SK-N-SH (cell line): ENCODE results near the gene RAD51B. TPM values are rescaled to one million over a fixed set of nuclear protein-coding genes. Genes with fewer than 3 reads are reported as not detected.

Experiments
- CTCF ChIA-PET: fragments of 300-600, 350-600 bp; formaldehyde crosslinking; extraction: SDS; loops from one replicate; lab custom pipeline; 2021; lab: Yijun Ruan, JAX
- POLR2A ChIA-PET: fragments of 350-600 bp; sonication (Branson Sonifier 250); formaldehyde crosslinking; extraction: SDS; loops from one replicate; lab custom pipeline; 2020; ENCODE audit warnings: antibody characterized with exemption, inconsistent platforms; lab: Yijun Ruan, JAX
- DNase-seq: peaks from one replicate; pipeline ENCODE4 v3.0.0; 2012
- H2AFZ ChIP-seq: fragments of 200-600 bp; sonication (generic); 2 replicates; pipeline ENCODE4 v1.8.1; 2016; ENCODE audit warnings: antibody characterized with exemption, mild to moderate bottlenecking, low read depth
- H3F3A ChIP-seq: fragments of 200-600 bp; sonication (generic); replicated peaks from 2 replicates; pipeline ENCODE3; 2016; ENCODE audit warnings: antibody characterized with exemption, mild to moderate bottlenecking; ENCODE audit not compliant: insufficient read depth
- H3K27ac ChIP-seq, 2 experiments: fragments of 200-500 bp in 1 of 2; fragments of 200-600 bp in 1 of 2; sonication (Bioruptor generic) in 1 of 2; sonication (generic), shearing (Covaris generic) in 1 of 2; 2 replicates each; pipeline versions ENCODE4 v1.5.1 to v1.6.1; 2014 to 2016; ENCODE audit warnings: low read depth in 2 of 2, inconsistent platforms in 1 of 2, low read length in 1 of 2, mild to moderate bottlenecking in 1 of 2, mixed read lengths in 1 of 2
- H3K27me3 ChIP-seq: fragments of 200-600 bp; sonication (generic), shearing (Covaris generic); 2 replicates; pipeline ENCODE4 v1.6.1; 2016; ENCODE audit warnings: mixed run types; ENCODE audit not compliant: insufficient read depth
- H3K36me3 ChIP-seq, 2 experiments: fragments of 200-500 bp in 1 of 2; fragments of 200-600 bp in 1 of 2; sonication (Bioruptor generic) in 1 of 2; sonication (generic) in 1 of 2; replicated peaks in 1 of 2; 2 replicates each; pipeline versions ENCODE3 to v1.5.1; 2014 to 2016; ENCODE audit warnings: low read length in 1 of 2, mild to moderate bottlenecking in 1 of 2; ENCODE audit not compliant: insufficient read depth in 2 of 2, control insufficient read depth in 1 of 2
- H3K4me1 ChIP-seq, 2 experiments: fragments of 200-500 bp in 1 of 2; fragments of 200-600 bp in 1 of 2; sonication (Bioruptor generic) in 1 of 2; sonication (generic), shearing (Covaris generic) in 1 of 2; 2 replicates each; pipeline versions ENCODE4 v1.5.1 to v1.6.1; 2014 to 2016; ENCODE audit warnings: low read depth in 1 of 2, low read length in 1 of 2, mixed run types in 1 of 2; ENCODE audit not compliant: insufficient read depth in 2 of 2, control insufficient read depth in 1 of 2
- H3K4me2 ChIP-seq: fragments of 200-600 bp; sonication (generic), shearing (Covaris generic); 2 replicates; pipeline ENCODE4 v1.6.1; 2017; ENCODE audit warnings: mixed run types
- H3K4me3 ChIP-seq, 2 experiments: fragments of 200-500 bp in 1 of 2; fragments of 200-600 bp in 1 of 2; sonication (Bioruptor generic) in 1 of 2; sonication (generic), shearing (Covaris generic) in 1 of 2; 2 replicates each; pipeline versions ENCODE4 v1.5.1 to v1.8.1; 2014 to 2016; ENCODE audit warnings: low read depth in 2 of 2, inconsistent platforms in 1 of 2, low read length in 1 of 2, mild to moderate bottlenecking in 1 of 2, mixed read lengths in 1 of 2, moderate library complexity in 1 of 2
- H3K79me2 ChIP-seq: fragments of 200-600 bp; sonication (generic); 2 replicates; pipeline ENCODE4 v1.8.1; 2017; ENCODE audit warnings: mild to moderate bottlenecking; ENCODE audit not compliant: insufficient read depth
- H3K9ac ChIP-seq: fragments of 200-600 bp; sonication (generic); 2 replicates; pipeline ENCODE4 v1.6.1; 2017; ENCODE audit warnings: mixed run types
- H3K9me2 ChIP-seq: fragments of 200-600 bp; sonication (generic); 2 replicates; pipeline ENCODE4 v1.6.1; 2017; ENCODE audit warnings: mixed run types
- H3K9me3 ChIP-seq: fragments of 200-600 bp; sonication (generic); 2 replicates; pipeline ENCODE4 v1.6.1; 2017; ENCODE audit warnings: mixed run types, mild to moderate bottlenecking, moderate library complexity
- H4K20me1 ChIP-seq: fragments of 200-600 bp; sonication (generic); 2 replicates; pipeline ENCODE4 v1.6.1; 2017; ENCODE audit warnings: mild to moderate bottlenecking, mixed run types; ENCODE audit not compliant: insufficient read depth
- ELF1 ChIP-seq: IDR thresholded peaks from 2 replicates; pipeline ENCODE4 v1.4.0; 2012
- EP300 ChIP-seq, 2 experiments: IDR thresholded peaks; 2 replicates each; pipeline versions ENCODE4 v1.4.0 to v1.6.1; 2012; ENCODE audit warnings: borderline replicate concordance in 1 of 2, low read depth in 1 of 2, low read length in 1 of 2
- FOXM1 ChIP-seq: IDR thresholded peaks from 2 replicates; pipeline ENCODE4 v1.4.0; 2012; ENCODE audit warnings: low read depth, mild to moderate bottlenecking
- GATA2 ChIP-seq: sonication (generic); formaldehyde crosslinking; IDR thresholded peaks from 2 replicates; pipeline ENCODE4 v1.5.0; 2020; ENCODE audit warnings: mild to moderate bottlenecking, missing genetic modification reagents
- NFIC ChIP-seq: IDR thresholded peaks from 2 replicates; pipeline ENCODE4 v1.4.0; 2012; ENCODE audit warnings: borderline replicate concordance
- TCF12 ChIP-seq: IDR thresholded peaks from 2 replicates; pipeline ENCODE4 v1.4.0; 2012
- YY1 ChIP-seq: IDR thresholded peaks from 2 replicates; pipeline ENCODE4 v1.4.0; 2012; ENCODE audit warnings: low read depth, mild to moderate bottlenecking
- WGBS: methylation state at CpG from one replicate; pipeline ENCODE4 v1.1.6; 2017; ENCODE audit warnings: low lambda C conversion rate; 5-methylcytosine and 5-hydroxymethylcytosine counted together
- polyA plus RNA-seq, 3 experiments: library from polyadenylated mRNA; depleted of rRNA; stranded (reverse); fragments of >200 nt; gene quantifications; 2 replicates each; pipeline ENCODE4 v1.2.3, GENCODE V29; 2012
- TF ChIP-seq, protein P1 (sequence below): IDR thresholded peaks from 2 replicates; pipeline ENCODE4 v1.6.1; 2012; ENCODE audit warnings: mild to moderate bottlenecking, low read depth, low read length, moderate library complexity
- TF ChIP-seq, protein P2 (sequence below): IDR thresholded peaks from 2 replicates; pipeline ENCODE4 v1.4.0; 2012; ENCODE audit warnings: low read depth, borderline replicate concordance
- TF ChIP-seq, protein P3 (sequence below): IDR thresholded peaks from 2 replicates; pipeline ENCODE4; 2012

The RAD51B gene
- polyA plus RNA-seq, 1 of the 3 experiments (the other 2 are of a cell fraction) = 6.0 TPM

DNA sequence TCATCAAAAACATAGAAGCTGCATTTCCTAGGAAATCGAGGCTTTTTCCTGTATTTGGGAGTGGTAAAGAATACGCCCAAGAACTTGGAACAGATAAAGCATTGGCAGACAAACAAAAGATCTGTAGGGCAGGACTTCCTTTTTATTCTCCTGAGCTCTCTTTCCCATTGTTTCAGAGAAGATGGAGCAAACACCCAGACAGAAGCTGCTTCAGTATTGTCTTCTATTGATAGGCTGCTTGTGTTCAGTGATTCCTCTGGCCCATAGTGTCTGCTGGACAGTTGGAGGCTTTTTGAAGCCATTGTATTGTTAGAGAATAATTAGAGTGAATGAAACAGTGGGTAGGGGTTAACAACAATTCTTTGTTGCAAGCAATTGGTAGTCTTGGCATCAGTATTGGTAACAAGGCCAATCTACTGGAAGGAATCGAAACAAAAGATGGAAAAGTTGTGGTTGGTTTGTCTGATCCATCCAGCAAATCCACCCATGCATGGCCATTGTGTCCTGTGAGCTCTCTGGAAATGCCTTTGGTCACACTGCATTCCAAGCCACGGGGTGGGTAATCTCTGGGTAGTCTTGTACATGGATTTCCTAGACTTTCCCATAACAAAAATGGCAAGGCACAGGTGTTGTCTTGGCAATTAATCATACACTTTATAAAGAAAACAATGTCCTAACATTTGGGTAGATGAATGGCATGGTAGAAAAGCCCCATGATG, 424.8 kb downstream of the RAD51B start (continued):
- TF ChIP-seq, protein P1, sequence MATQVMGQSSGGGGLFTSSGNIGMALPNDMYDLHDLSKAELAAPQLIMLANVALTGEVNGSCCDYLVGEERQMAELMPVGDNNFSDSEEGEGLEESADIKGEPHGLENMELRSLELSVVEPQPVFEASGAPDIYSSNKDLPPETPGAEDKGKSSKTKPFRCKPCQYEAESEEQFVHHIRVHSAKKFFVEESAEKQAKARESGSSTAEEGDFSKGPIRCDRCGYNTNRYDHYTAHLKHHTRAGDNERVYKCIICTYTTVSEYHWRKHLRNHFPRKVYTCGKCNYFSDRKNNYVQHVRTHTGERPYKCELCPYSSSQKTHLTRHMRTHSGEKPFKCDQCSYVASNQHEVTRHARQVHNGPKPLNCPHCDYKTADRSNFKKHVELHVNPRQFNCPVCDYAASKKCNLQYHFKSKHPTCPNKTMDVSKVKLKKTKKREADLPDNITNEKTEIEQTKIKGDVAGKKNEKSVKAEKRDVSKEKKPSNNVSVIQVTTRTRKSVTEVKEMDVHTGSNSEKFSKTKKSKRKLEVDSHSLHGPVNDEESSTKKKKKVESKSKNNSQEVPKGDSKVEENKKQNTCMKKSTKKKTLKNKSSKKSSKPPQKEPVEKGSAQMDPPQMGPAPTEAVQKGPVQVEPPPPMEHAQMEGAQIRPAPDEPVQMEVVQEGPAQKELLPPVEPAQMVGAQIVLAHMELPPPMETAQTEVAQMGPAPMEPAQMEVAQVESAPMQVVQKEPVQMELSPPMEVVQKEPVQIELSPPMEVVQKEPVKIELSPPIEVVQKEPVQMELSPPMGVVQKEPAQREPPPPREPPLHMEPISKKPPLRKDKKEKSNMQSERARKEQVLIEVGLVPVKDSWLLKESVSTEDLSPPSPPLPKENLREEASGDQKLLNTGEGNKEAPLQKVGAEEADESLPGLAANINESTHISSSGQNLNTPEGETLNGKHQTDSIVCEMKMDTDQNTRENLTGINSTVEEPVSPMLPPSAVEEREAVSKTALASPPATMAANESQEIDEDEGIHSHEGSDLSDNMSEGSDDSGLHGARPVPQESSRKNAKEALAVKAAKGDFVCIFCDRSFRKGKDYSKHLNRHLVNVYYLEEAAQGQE = no peak
- TF ChIP-seq, protein P2, sequence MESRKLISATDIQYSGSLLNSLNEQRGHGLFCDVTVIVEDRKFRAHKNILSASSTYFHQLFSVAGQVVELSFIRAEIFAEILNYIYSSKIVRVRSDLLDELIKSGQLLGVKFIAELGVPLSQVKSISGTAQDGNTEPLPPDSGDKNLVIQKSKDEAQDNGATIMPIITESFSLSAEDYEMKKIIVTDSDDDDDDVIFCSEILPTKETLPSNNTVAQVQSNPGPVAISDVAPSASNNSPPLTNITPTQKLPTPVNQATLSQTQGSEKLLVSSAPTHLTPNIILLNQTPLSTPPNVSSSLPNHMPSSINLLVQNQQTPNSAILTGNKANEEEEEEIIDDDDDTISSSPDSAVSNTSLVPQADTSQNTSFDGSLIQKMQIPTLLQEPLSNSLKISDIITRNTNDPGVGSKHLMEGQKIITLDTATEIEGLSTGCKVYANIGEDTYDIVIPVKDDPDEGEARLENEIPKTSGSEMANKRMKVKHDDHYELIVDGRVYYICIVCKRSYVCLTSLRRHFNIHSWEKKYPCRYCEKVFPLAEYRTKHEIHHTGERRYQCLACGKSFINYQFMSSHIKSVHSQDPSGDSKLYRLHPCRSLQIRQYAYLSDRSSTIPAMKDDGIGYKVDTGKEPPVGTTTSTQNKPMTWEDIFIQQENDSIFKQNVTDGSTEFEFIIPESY = no peak

DNA sequence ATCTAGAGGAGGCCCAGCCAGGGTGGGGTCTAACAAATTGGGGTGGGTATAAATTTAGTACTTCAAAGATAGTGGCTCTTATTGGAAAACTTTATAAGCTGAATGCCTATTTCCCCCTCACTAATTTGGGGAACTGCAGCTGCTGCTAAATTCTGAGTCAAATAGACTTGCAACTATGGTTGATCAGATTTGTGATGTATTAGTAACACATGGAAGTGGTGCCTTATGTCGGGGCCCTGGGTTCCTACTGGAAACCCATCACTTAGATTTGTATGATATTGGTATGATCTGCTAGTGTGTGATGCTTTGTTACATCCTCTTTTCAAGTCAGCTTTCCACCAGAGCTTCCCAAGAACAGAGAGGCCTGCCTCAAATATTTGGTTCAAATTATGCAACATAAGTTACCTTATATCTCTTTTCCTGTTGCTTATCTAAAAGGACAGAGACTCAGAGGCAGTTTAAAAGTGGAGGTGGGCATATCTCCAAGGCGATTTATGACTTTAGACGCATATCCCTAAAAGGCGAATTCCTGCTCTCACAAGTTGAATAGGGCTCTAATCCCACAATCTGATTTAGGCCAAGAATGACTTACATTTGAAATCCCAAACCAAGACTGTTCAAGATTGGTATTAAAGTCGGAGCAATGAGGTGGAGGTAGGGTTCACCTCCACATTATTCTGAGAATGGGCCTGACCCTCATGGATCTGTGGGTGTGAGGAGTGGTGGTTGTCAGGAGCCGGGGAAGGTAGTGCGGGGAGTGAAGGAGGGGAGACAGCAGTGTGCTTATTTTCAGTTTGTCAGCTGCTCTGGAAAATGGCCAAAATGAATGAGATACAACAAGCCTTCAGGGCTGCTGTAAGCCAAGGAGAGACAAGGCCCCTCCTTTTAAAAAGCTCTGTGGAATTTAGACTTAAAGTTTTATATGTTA, 425.8 kb downstream of the RAD51B start:
- H3F3A ChIP-seq = peaks cover 11% of the 10 kb centered on the region
- H3K9me3 ChIP-seq = no peaks in the 10 kb centered on the region
- 0 out of 2 replicates have a peak overlapping the region, but pooled peaks have one; percentile 4 for H3K4me2 ChIP-seq
- POLR2A ChIA-PET = no interaction called here
- H3K27ac ChIP-seq = peak overlapping the region; percentile 65 to 92; a peak in 3 of 4 replicates
- H3K4me3 ChIP-seq = no peak overlapping the region
- no peaks in the 10 kb centered on the region for H3K36me3 ChIP-seq
- WGBS = 68% methylated on average over 7 of the region's 7 CpGs
- peak overlapping the region; percentile 12; the same call in 1 of the 2 replicates for H2AFZ ChIP-seq
- no peaks in the 10 kb centered on the region for H3K9me2 ChIP-seq
- H3K27me3 ChIP-seq = no peaks in the 10 kb centered on the region
- H3K4me1 ChIP-seq = peaks cover 11 to 52% of the 10 kb centered on the region in 2 experiments
- no peaks in the 10 kb centered on the region for H4K20me1 ChIP-seq
- DNase-seq = no peak
- CTCF ChIA-PET = interaction anchor here (0.6 to 19.5 kb wide), 11 partner anchors 7 to 617 kb away, joined by 3 to 232 read pairs (median 4); no protein-coding TSS in a partner anchor
- no peak overlapping the region; the same call in 1 of the 2 replicates for H3K9ac ChIP-seq
- no peak for TF ChIP-seq ELF1
- 0 out of 2 replicates have a peak, but pooled peaks have one; percentile 43 for TF ChIP-seq TCF12
- TF ChIP-seq GATA2 (CRISPR knock-in tag) = no peak
- 0 out of 4 replicates have a peak, but pooled peaks of 1 of the 2 experiments have one; percentile 6 for TF ChIP-seq EP300 (IDR thresholded peaks at IDR 0.05; ENCODE audit: borderline replicate concordance in 1 of 2, low read depth in 1 of 2, low read length in 1 of 2)
- TF ChIP-seq, protein P3, sequence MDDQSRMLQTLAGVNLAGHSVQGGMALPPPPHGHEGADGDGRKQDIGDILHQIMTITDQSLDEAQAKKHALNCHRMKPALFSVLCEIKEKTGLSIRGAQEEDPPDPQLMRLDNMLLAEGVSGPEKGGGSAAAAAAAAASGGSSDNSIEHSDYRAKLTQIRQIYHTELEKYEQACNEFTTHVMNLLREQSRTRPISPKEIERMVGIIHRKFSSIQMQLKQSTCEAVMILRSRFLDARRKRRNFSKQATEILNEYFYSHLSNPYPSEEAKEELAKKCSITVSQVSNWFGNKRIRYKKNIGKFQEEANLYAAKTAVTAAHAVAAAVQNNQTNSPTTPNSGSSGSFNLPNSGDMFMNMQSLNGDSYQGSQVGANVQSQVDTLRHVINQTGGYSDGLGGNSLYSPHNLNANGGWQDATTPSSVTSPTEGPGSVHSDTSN = peak; percentile 51
- TF ChIP-seq NFIC = peak; percentile 67
- TF ChIP-seq FOXM1 = peak; percentile 15; the same call in 1 of the 2 replicates
- TF ChIP-seq YY1 = no peak
- no peaks in the 10 kb centered on the region for H3K79me2 ChIP-seq
